GM12873 (cell line): Measurements from ENCODE around the gene GPR55.

ENCODE experiments used
- TF ChIP-seq, protein P1 (sequence below): IDR thresholded peaks from 2 replicates; pipeline ENCODE4 v1.5.1; 2012; ENCODE audit warnings: low read depth, mild to moderate bottlenecking, moderate library complexity, low read length, control low read depth; ENCODE audit not compliant: insufficient read depth; ENCODE audit errors: missing control alignments

The GPR55 gene

DNA sequence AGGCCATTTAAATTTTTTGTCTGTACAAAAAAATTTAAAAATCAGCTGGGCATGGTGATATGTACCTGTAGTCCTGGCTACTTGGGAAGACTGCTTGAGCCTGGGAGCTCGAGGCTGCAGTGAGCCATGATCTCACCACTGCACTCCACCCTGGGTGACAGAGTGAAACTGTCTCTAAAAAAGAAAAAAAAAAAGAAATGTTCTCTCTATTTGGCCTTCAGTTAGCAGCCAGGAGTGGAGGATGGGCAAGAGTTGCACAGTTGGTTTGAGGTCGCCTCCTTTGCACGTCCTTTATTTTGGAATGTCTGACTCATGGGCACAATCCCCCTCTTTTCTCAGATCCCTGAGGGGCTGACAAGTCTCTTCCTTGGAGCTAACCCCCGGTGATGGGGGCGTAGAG lies 34.0 kb downstream of the GPR55 start:
- TF ChIP-seq, protein P1, sequence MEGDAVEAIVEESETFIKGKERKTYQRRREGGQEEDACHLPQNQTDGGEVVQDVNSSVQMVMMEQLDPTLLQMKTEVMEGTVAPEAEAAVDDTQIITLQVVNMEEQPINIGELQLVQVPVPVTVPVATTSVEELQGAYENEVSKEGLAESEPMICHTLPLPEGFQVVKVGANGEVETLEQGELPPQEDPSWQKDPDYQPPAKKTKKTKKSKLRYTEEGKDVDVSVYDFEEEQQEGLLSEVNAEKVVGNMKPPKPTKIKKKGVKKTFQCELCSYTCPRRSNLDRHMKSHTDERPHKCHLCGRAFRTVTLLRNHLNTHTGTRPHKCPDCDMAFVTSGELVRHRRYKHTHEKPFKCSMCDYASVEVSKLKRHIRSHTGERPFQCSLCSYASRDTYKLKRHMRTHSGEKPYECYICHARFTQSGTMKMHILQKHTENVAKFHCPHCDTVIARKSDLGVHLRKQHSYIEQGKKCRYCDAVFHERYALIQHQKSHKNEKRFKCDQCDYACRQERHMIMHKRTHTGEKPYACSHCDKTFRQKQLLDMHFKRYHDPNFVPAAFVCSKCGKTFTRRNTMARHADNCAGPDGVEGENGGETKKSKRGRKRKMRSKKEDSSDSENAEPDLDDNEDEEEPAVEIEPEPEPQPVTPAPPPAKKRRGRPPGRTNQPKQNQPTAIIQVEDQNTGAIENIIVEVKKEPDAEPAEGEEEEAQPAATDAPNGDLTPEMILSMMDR = no peak

DNA sequence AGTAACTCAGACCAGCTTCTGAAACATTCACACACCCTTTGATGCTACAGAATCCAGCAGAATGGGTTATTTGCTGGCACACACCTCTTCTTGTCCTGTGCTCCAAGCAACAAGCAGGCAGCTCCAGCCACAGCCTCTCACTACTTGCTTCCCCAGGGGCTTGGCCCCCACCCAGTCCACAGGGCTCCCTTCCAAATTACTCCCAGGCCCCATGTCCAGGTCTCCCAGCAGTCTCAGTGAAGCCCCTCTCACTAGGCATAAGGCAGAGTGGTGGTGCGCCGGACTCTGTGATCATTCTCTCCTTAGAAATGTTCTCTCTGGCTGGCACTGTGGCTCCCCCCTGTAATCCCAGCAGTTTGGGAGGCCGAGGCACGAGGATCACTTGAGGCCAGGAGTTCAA lies 34.4 kb downstream of the GPR55 start:
- TF ChIP-seq, protein P1 = no peak

DNA sequence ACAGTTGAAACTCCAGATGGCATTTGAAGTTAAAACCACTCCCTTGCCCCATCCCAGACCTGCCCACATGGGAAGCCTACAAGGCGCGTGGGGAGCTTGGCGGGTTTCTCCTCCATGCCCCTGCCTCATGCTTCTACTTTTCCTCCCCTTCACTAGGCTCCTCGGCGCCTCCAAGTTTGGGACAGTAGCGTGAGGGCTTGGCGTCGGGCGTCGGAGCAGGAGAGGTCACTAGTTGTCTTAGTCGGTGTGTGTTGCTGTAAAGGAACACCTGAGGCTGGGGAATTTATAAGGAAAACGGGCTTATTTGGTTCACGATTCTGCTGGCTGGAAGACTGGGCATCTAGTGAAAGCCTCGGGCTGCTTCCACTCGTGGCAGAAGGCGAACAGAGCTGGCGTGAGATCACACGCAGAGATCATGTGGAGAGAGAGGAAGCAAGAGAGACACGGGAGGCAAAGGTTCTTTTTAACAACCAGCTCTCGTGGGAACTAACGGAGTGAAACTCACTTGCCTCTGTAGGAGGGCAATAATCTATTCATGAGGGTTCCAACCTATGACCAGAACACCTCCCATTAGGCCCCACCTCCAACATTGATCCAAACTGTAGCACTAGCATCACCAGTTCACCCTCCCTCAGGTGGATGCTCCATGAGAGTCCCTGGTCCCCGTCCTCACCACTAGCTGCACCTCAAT lies 35.0 kb downstream of the GPR55 start:
- TF ChIP-seq, protein P1 = no peak

DNA sequence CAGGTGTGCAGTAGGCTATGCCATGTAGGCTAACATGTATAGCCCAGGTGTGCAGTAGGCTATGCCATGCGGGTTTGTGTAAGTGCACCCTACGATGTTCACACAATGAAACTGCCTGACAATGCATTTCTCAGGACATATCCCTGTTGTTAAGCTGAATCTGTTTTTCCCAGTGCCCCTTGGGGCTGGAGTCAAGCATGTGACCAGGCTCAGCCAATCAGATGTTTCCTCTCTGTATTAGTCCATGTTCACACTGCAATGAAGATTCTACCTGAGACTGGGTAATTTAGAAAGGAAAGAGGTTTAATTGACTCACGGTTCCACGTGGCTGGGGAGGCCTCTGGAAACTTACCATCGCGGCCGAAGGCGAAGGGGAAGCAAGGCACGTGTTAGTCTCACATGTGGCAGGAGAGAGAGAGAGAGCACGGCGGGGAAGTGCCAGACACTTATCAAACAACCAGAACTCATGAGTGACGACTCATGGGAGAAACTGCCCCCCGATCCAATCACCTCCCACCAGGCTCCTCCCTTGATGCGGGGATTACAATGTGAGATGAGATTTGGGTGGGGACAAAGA lies 36.1 kb downstream of the GPR55 start:
- TF ChIP-seq, protein P1 = no peak

DNA sequence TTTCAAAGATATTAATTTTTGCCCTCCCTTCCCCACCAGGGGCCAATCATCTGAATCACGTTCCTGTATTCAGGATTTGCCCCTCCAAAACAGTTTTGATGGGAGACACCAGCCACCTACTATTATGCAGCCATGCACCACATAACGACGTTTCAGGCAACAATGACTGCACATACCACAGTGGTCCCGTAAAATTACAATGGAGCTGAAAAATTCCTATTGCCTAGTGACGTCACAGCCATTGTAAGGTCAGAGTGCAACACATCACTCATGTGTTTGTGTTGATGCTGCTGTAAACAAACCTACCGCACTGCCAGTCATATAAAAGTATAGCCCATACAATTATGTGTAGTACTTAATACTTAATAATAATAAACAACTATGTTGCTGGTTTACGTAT lies 37.7 kb downstream of the GPR55 start:
- TF ChIP-seq, protein P1 = no peak

DNA sequence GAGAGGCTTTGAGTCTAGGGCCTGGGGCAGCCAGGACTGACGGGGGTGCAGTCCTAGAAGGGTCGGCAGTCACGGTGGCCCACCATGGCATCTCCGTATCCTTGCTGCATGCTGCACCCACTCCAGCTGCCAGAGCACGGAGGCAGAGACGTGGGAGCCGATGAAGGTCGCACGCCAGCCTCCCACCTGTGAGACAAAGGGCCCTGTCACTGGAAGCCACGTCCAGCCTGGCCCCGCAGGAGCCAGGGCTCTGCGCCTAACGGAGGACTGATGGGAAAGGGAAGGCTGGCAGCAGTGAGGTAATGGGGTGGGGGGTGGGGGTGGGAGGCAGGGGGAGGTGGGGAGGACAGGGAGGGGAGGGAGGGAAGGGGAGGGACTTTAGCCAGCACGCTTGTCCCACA lies 38.4 kb downstream of the GPR55 start:
- TF ChIP-seq, protein P1 = no peak

DNA sequence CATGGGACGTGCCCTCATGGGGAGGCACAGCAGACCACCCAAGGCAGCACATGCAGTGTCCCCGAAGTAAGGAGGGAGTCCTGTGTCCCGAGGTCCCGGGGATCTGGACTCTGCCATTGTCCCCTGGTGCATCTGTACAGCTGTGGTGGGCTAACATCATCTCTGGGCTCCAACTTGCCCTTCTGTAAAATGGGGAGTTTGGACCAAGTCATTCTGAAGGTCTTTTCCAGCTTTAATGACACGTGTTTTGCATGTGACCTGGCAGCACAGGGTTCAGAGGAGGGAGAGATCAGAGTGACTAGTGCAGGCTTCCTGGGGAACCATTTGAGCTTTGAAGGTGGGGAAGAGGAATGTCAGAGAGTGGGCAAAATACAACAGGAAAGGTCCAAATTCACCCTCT lies 38.8 kb downstream of the GPR55 start:
- TF ChIP-seq, protein P1 = no peak
